Camera-type eye (tissue), 1 donor: ENCODE measurements around the gene CEP57L1. TPM values are rescaled to one million over a fixed set of nuclear protein-coding genes. Genes with fewer than 3 reads are reported as not detected.

Experiments
- total RNA-seq: library from RNA; depleted of rRNA; stranded (reverse); fragments of >200 nt; gene quantifications from one replicate; pipeline ENCODE4 v1.2.3, GENCODE V29; 2014

CEP57L1 gene
- total RNA-seq: 40.7 TPM

GRCh38 chr6:109095036-109095834 is at the start of gene CEP57L1:
Gene CEP57L1, plus strand, starts transcription at chr6:109095507. Its CDS starts 49,715 bp downstream, at chr6:109145222.

GRCh38 chr6:109094416-109095035 is 781 bp upstream of the CEP57L1 start, which contains the start of gene SESN1:
Gene SESN1, minus strand, starts transcription at chr6:109094846. Its CDS starts 773 bp downstream, at chr6:109094073.

Other genes starting within 250 kb of the CEP57L1 start
- gene ARMC2, start 247.1 kb upstream of the CEP57L1 start, total RNA-seq: 10.3 TPM
- gene SESN1, start 661 bp upstream of the CEP57L1 start, total RNA-seq: 66.5 TPM